ENCODE data around the gene DAD1.

DAD1 gene

GRCh38 chr14:22533739-22534359, 55.2 kb downstream of the DAD1 start:
- DNase-seq: no peak

GRCh38 chr14:22533057-22533704, 55.8 kb downstream of the DAD1 start:
- no peak for DNase-seq

- DNase-seq: no peak
Observed at GRCh38 chr14:22532345-22533056, 56.5 kb downstream of the DAD1 start.

GRCh38 chr14:22531451-22532344, 57.3 kb downstream of the DAD1 start:
- DNase-seq: no peak

- DNase-seq: no peak
Observed at GRCh38 chr14:22530127-22530526, 58.9 kb downstream of the DAD1 start.

GRCh38 chr14:22526744-22527143, 62.3 kb downstream of the DAD1 start:
- no peak for DNase-seq

- no peak for DNase-seq
Observed at GRCh38 chr14:22526218-22526617, 62.8 kb downstream of the DAD1 start.

- DNase-seq: no peak
Observed at GRCh38 chr14:22524784-22525161, 64.3 kb downstream of the DAD1 start.

GRCh38 chr14:22524115-22524783, 64.8 kb downstream of the DAD1 start:
- no peak for DNase-seq

- DNase-seq: no peak
Observed at GRCh38 chr14:22523283-22523682, 65.7 kb downstream of the DAD1 start.

- DNase-seq: no peak
Observed at GRCh38 chr14:22522466-22522957, 66.5 kb downstream of the DAD1 start.

- DNase-seq: no peak
Observed at GRCh38 chr14:22521449-22522239, 67.4 kb downstream of the DAD1 start.

- DNase-seq: no peak
Observed at GRCh38 chr14:22520796-22521195, 68.2 kb downstream of the DAD1 start.

- DNase-seq: no peak
Observed at GRCh38 chr14:22519877-22520685, 68.9 kb downstream of the DAD1 start.

GRCh38 chr14:22518073-22518472, 71.0 kb downstream of the DAD1 start:
- DNase-seq: no peak

GRCh38 chr14:22517117-22517720, 71.8 kb downstream of the DAD1 start:
- DNase-seq: no peak

- no peak for DNase-seq
Observed at GRCh38 chr14:22515929-22516328, 73.1 kb downstream of the DAD1 start.

Measured in NCI-H1436 (cell line).